Hepatocyte (in vitro differentiated cells): ENCODE measurements around the gene AGAP1. TPM values are rescaled to one million over a fixed set of nuclear protein-coding genes. Genes with fewer than 3 reads are reported as not detected.
A peak's percentile ranks its signal among the peaks of the same experiment; 100 is the strongest.

ENCODE experiments used
- DNase-seq: peaks from one replicate; pipeline ENCODE4 v3.0.0-alpha.2; 2016; ENCODE audit warnings: low spot score
- H2AFZ ChIP-seq: fragments of 200-600 bp; sonication (generic); 2 replicates; pipeline ENCODE4 v1.6.0; 2016; ENCODE audit warnings: antibody characterized with exemption, mild to moderate bottlenecking
- H3K27ac ChIP-seq: fragments of 200-600 bp; sonication (generic); 2 replicates; pipeline ENCODE4 v1.5.1; 2016; ENCODE audit warnings: mild to moderate bottlenecking
- H3K27me3 ChIP-seq: fragments of 200-600 bp; sonication (generic); 2 replicates; pipeline ENCODE4 v1.6.1; 2016
- H3K36me3 ChIP-seq: fragments of 200-600 bp; sonication (generic); replicated peaks from 2 replicates; pipeline ENCODE4 v1.5.1; 2016; ENCODE audit warnings: low read depth; ENCODE audit not compliant: insufficient read depth
- H3K4me1 ChIP-seq: fragments of 200-600 bp; sonication (generic); 2 replicates; pipeline ENCODE4 v1.5.1; 2016; ENCODE audit warnings: mild to moderate bottlenecking, moderate library complexity; ENCODE audit not compliant: insufficient read depth
- H3K4me2 ChIP-seq: fragments of 200-600 bp; sonication (generic); 2 replicates; pipeline ENCODE4 v1.6.0; 2016
- H3K4me3 ChIP-seq: fragments of 200-600 bp; sonication (generic); 2 replicates; pipeline ENCODE4 v1.5.1; 2016; ENCODE audit warnings: mild to moderate bottlenecking
- H3K79me2 ChIP-seq: fragments of 200-600 bp; sonication (generic); 2 replicates; pipeline ENCODE4 v1.6.0; 2017; ENCODE audit warnings: mild to moderate bottlenecking
- H3K9me2 ChIP-seq: fragments of 200-600 bp; sonication (generic); replicated peaks from 2 replicates; pipeline ENCODE4 v1.6.0; 2017; ENCODE audit warnings: mild to moderate bottlenecking; ENCODE audit not compliant: insufficient read depth
- H3K9me3 ChIP-seq: fragments of 200-600 bp; sonication (generic); 2 replicates; pipeline ENCODE4 v1.5.1; 2016; ENCODE audit warnings: low read depth, mild to moderate bottlenecking
- H4K20me1 ChIP-seq: fragments of 200-600 bp; sonication (generic); 2 replicates; pipeline ENCODE4 v1.6.0; 2016; ENCODE audit warnings: mild to moderate bottlenecking; ENCODE audit not compliant: insufficient read depth, poor library complexity, severe bottlenecking
- EZH2 ChIP-seq: fragments of 200-600 bp; sonication (generic); IDR thresholded peaks from 2 replicates; pipeline ENCODE4 v1.6.1; 2016; ENCODE audit warnings: antibody characterized with exemption, mild to moderate bottlenecking, borderline replicate concordance
- EZH2phosphoT487 ChIP-seq: fragments of 200-600 bp; sonication (generic); IDR thresholded peaks from one replicate; pipeline ENCODE4 v1.6.1; 2018; ENCODE audit warnings: antibody characterized with exemption, mild to moderate bottlenecking, low read depth, moderate library complexity; ENCODE audit not compliant: unreplicated experiment, severe bottlenecking
- WGBS: methylation state at CpG from one replicate; pipeline ENCODE4 v1.1.6; 2016; ENCODE audit warnings: low lambda C conversion rate; ENCODE audit errors: missing lambda C conversion rate; 5-methylcytosine and 5-hydroxymethylcytosine counted together
- polyA plus RNA-seq: library from polyadenylated mRNA; unstranded; fragments of >200 nt; fragmentation: Nextera tagmentation; extraction: Ambion mirVana; gene quantifications from 2 replicates; pipeline ENCODE4 v1.2.1, GENCODE V29; 2016
- total RNA-seq: library from RNA; depleted of rRNA; stranded (reverse); fragments of >200 nt; gene quantifications from 2 replicates; pipeline ENCODE4 v1.2.3, GENCODE V29; 2014
- TF ChIP-seq, protein P1 (sequence below): fragments of 200-600 bp; sonication (generic); IDR thresholded peaks from 2 replicates; pipeline ENCODE4 v1.5.1; 2016; ENCODE audit warnings: antibody characterized with exemption, mild to moderate bottlenecking; ENCODE audit not compliant: poor library complexity

AGAP1 gene
- total and polyA plus RNA-seq, 2 experiments from 2014 or later: 12.1 to 20.0 TPM

DNA sequence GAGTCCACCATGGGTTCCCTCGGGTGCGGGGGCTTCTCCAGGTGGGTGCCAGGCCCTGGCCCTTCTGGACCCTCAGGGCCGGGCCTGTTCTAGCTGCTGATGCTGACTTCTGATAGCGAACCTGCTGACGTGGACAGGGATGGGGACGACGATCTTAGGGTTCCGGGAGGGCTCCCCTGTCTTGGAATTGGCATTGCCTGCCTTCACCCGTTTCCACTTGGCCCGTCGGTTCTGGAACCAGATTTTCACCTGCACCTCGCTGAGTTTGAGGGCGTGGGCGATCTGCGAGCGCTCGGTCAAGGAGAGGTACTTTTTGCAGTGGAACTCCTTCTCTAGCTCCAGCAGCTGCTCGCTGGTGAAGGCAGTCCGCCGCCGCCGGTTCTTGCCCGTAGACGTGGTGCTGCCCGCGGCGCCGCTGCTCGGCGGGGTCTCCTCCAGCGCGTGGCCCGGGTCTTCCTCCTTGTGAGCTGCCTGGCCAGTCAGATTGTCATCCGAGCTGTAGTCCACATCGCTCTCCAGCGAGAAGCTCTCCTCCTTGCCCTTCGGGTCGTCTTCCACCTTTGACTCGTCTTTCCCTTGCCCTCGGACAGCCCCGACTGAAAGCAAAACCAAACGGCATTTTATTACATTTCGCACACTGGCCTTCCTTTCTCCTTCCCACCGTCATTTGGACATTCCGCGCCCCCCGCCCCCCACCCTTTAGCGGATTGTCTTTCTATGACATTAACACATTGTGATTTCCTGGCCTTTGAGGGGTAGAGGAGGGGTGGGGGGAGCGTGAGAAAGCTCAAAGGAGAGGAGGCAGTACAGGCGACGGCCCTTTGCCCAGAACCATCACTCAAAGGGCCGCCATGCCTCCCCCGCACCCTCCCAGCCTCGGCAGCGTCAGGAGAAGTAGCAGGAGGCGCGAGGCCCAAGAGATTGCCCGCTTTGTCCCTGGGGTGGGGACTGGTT is 672.3 kb downstream of the AGAP1 start:
- Histone ChIP-seq H3K27me3 (peaks cover 100% of the 10 kb centered on the region), H3K9me3 (no peaks in the 10 kb centered on the region), H4K20me1 (no peaks in the 10 kb centered on the region), H3K79me2 (no peaks in the 10 kb centered on the region), H3K36me3 (no peaks in the 10 kb centered on the region), H3K4me3 (no peak overlapping the region), H3K4me2 (peak overlapping the region; percentile 94), H2AFZ (peak overlapping the region; percentile 60), H3K27ac (no peak overlapping the region), H3K9me2 (no peaks in the 10 kb centered on the region), H3K4me1 (peaks cover 31% of the 10 kb centered on the region)
- TF ChIP-seq EZH2phosphoT487 (peak; percentile 91), EZH2 (peak; percentile 78)
- TF ChIP-seq, protein P1, sequence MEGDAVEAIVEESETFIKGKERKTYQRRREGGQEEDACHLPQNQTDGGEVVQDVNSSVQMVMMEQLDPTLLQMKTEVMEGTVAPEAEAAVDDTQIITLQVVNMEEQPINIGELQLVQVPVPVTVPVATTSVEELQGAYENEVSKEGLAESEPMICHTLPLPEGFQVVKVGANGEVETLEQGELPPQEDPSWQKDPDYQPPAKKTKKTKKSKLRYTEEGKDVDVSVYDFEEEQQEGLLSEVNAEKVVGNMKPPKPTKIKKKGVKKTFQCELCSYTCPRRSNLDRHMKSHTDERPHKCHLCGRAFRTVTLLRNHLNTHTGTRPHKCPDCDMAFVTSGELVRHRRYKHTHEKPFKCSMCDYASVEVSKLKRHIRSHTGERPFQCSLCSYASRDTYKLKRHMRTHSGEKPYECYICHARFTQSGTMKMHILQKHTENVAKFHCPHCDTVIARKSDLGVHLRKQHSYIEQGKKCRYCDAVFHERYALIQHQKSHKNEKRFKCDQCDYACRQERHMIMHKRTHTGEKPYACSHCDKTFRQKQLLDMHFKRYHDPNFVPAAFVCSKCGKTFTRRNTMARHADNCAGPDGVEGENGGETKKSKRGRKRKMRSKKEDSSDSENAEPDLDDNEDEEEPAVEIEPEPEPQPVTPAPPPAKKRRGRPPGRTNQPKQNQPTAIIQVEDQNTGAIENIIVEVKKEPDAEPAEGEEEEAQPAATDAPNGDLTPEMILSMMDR: no peak
- WGBS: 16% methylated on average over 42 of the region's 58 CpGs
- DNase-seq: no peak

DNA sequence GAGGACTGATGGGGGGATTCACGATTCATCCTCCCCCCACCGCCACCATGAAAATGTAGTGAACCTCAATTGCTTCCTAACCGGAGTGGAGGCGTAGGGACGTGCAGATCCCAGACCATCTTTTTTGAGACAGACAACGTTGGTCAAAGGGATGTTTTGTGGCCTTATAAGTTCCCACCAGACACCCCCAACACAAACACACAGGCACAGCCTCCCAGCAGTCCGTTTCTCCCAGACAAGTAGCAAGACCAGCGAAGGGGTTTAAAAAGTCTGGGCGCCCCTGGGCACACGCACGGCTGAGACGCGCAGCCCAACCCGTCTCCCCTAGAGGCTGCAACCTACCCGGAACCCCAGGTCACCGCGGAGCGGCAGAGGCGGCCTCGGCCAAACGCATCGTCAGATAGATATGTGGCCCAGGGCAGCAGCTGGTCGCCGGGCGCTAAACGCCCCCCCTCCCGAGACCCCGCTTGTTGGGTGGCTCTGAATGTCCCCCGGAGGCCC is 673.0 kb downstream of the AGAP1 start:
- TF ChIP-seq EZH2 (no peak), EZH2phosphoT487 (no peak)
- TF ChIP-seq, protein P1: no peak
- peak overlapping the region; percentile 60 for H2AFZ ChIP-seq
- H3K9me2 ChIP-seq: no peaks in the 10 kb centered on the region
- peaks cover 100% of the 10 kb centered on the region for H3K27me3 ChIP-seq
- H3K36me3 ChIP-seq: no peaks in the 10 kb centered on the region
- peak overlapping the region; percentile 94 for H3K4me2 ChIP-seq
- H4K20me1 ChIP-seq: no peaks in the 10 kb centered on the region
- DNase-seq: no peak
- no peaks in the 10 kb centered on the region for H3K79me2 ChIP-seq
- 7% methylated on average over 17 of the region's 29 CpGs for WGBS
- no peak overlapping the region for H3K27ac ChIP-seq
- peaks cover 31% of the 10 kb centered on the region for H3K4me1 ChIP-seq
- no peak overlapping the region for H3K4me3 ChIP-seq
- no peaks in the 10 kb centered on the region for H3K9me3 ChIP-seq

DNA sequence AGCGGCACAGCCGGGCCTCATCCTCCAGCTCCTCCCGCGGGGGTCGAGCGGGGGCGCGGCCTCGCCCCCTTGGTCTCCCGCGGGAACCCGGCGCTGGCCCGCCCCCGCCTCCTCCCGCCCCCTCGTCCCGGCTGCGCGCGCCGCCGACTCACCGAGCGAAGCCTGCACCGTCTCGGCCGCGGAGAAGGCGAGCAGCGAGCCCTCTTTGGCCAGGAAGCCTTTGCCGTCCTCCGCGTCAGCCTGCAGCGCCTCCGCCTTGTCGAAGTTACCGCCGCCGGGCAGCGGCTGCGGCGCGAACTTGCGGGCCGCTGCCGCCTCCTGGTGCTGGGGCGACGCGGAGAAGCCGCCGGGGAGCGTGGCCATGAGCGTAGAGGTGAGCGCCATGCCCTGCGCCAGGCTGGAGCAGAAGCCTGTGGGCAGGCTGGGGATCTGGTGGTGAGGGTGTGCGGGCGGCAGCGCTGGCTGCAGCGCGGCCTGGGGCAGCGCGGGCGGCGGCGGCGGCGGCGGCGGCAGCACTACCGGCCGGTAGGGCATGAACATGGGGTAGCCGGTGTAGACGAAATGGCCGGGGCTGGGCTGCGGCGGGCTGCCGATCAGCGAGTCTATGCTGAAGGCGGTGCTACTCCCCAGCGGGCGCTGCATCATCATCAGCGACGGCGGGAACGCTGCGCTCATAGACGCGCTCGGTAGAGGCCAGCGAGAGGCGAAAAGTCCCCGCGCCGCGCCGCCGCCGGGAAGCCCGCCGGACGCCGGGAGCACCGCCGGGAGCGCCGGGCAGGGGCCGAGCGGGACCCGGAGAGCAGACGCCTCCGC is 673.7 kb downstream of the AGAP1 start:
- Histone ChIP-seq H3K36me3 (no peaks in the 10 kb centered on the region), H3K27ac (no peak overlapping the region), H3K4me3 (peak overlapping the region; percentile 20), H3K4me1 (peaks cover 35% of the 10 kb centered on the region), H3K27me3 (peaks cover 100% of the 10 kb centered on the region), H3K4me2 (peak overlapping the region; percentile 94), H4K20me1 (no peaks in the 10 kb centered on the region), H3K9me3 (no peaks in the 10 kb centered on the region), H3K9me2 (no peaks in the 10 kb centered on the region), H2AFZ (peak overlapping the region; percentile 56), H3K79me2 (no peaks in the 10 kb centered on the region)
- TF ChIP-seq, protein P1: peak; percentile 43
- TF ChIP-seq EZH2phosphoT487: peak; percentile 82
- TF ChIP-seq EZH2: peak; percentile 51
- DNase-seq: peak; percentile 70
- 1% methylated on average over 82 of the region's 112 CpGs for WGBS
